MCF 10A (cell line): ENCODE measurements around the gene PLA2G5. TPM values are rescaled to one million over a fixed set of nuclear protein-coding genes. Genes with fewer than 3 reads are reported as not detected.
"Not testable (repeated sequence)": the region's sequence is repeated elsewhere in the genome, so short reads cannot be mapped to it uniquely, and the experiment has no call there.

Source experiments
- BruUV-seq: library from RNA; stranded (reverse); fragments of 400-500 nt; replicated peaks from 2 replicates; lab custom pipeline; 2021; lab: Mats Ljungman, UMichigan
- CTCF ChIA-PET: fragments of 300-600 bp; sonication (Branson Sonifier 250); formaldehyde crosslinking; extraction: SDS; loops from one replicate; lab custom pipeline; 2021; ENCODE audit warnings: antibody characterized with exemption, inconsistent platforms; lab: Yijun Ruan, JAX
- POLR2A ChIA-PET: fragments of 300-600, 350-650 bp; sonication (Branson Sonifier 250); formaldehyde crosslinking; extraction: SDS; loops from one replicate; lab custom pipeline; 2020; ENCODE audit warnings: antibody characterized with exemption, inconsistent platforms; lab: Yijun Ruan, JAX
- DNase-seq: peaks from one replicate; pipeline ENCODE4 v3.0.0-alpha.2; 2018; ENCODE audit not compliant: unreplicated experiment
- H3K27ac Mint-ChIP-seq: one replicate; pipeline ENCODE4 v1.8.0; 2022; ENCODE audit warnings: mild to moderate bottlenecking, low read depth, mixed read lengths; ENCODE audit not compliant: unreplicated experiment
- H3K27me3 Mint-ChIP-seq: one replicate; pipeline ENCODE4 v1.8.0; 2022; ENCODE audit warnings: mixed read lengths; ENCODE audit not compliant: insufficient read depth, unreplicated experiment
- H3K36me3 Mint-ChIP-seq: one replicate; pipeline ENCODE4 v1.8.0; 2022; ENCODE audit warnings: mild to moderate bottlenecking, moderate library complexity, mixed read lengths; ENCODE audit not compliant: insufficient read depth, unreplicated experiment
- H3K4me1 Mint-ChIP-seq: one replicate; pipeline ENCODE4 v1.8.0; 2022; ENCODE audit warnings: mixed read lengths; ENCODE audit not compliant: insufficient read depth, unreplicated experiment
- H3K4me3 Mint-ChIP-seq: one replicate; pipeline ENCODE4 v1.8.0; 2022; ENCODE audit warnings: mild to moderate bottlenecking, moderate library complexity, mixed read lengths; ENCODE audit not compliant: unreplicated experiment
- H3K9me3 Mint-ChIP-seq: one replicate; pipeline ENCODE4 v1.8.0; 2022; ENCODE audit warnings: mixed read lengths; ENCODE audit not compliant: unreplicated experiment
- intact Hi-C: fragments of 100-400 bp; cut with micrococcal nuclease; formaldehyde crosslinking; loops from 2 replicates; pipeline ENCODE4 v1.14.1; 2022
- total RNA-seq: library from RNA; stranded (reverse); gene quantifications from 2 replicates; pipeline ENCODE4 v1.2.3, GENCODE V29; 2022
- TF ChIP-seq, protein P1 (sequence below): fragments of 200-600 bp; IDR thresholded peaks from one replicate; pipeline ENCODE4 v1.8.0; 2022; ENCODE audit warnings: antibody characterized with exemption, mild to moderate bottlenecking; ENCODE audit not compliant: unreplicated experiment

PLA2G5 gene
- total RNA-seq, 1 experiment from 2014 or later: not detected

DNA sequence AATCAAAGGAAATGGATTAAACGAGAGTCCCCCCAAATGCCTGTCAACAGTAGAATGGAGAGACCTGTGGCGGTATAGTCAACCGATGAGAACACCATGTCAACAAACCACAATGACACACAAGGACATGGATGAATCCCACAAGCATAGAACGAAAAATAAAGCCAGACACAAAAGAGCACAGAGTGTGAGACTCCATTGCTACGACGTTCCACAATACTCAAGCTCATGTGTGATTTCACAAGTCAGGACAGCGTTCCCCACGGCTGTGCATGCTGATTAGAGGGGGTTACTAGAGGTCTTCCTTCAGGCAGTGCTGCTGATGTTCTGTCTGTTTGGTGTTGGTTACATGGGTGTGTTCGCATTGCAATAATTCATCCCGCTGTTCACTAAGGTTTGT is 55.1 kb downstream of the PLA2G5 start:
- BruUV-seq: no TSS peak
- DNase-seq: no peak
- H3K4me3 Mint-ChIP-seq: no peak overlapping the region
- H3K27me3 Mint-ChIP-seq: peaks cover 25% of the 10 kb centered on the region
- peaks cover 10% of the 10 kb centered on the region for H3K4me1 Mint-ChIP-seq
- TF ChIP-seq, protein P1, sequence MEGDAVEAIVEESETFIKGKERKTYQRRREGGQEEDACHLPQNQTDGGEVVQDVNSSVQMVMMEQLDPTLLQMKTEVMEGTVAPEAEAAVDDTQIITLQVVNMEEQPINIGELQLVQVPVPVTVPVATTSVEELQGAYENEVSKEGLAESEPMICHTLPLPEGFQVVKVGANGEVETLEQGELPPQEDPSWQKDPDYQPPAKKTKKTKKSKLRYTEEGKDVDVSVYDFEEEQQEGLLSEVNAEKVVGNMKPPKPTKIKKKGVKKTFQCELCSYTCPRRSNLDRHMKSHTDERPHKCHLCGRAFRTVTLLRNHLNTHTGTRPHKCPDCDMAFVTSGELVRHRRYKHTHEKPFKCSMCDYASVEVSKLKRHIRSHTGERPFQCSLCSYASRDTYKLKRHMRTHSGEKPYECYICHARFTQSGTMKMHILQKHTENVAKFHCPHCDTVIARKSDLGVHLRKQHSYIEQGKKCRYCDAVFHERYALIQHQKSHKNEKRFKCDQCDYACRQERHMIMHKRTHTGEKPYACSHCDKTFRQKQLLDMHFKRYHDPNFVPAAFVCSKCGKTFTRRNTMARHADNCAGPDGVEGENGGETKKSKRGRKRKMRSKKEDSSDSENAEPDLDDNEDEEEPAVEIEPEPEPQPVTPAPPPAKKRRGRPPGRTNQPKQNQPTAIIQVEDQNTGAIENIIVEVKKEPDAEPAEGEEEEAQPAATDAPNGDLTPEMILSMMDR: no peak
- POLR2A ChIA-PET: interaction anchor here (1.0 to 1.5 kb wide), 2 partner anchors 14 to 20 kb away, joined by 4 to 6 read pairs; no protein-coding TSS in a partner anchor
- H3K27ac Mint-ChIP-seq: no peak overlapping the region
- intact Hi-C loops: no loop called here
- no peaks in the 10 kb centered on the region for H3K9me3 Mint-ChIP-seq
- H3K36me3 Mint-ChIP-seq: no peaks in the 10 kb centered on the region
- CTCF ChIA-PET: interaction anchor here (0.7 kb wide), 1 partner anchor 27 kb away, joined by 4 read pairs; no protein-coding TSS in a partner anchor

DNA sequence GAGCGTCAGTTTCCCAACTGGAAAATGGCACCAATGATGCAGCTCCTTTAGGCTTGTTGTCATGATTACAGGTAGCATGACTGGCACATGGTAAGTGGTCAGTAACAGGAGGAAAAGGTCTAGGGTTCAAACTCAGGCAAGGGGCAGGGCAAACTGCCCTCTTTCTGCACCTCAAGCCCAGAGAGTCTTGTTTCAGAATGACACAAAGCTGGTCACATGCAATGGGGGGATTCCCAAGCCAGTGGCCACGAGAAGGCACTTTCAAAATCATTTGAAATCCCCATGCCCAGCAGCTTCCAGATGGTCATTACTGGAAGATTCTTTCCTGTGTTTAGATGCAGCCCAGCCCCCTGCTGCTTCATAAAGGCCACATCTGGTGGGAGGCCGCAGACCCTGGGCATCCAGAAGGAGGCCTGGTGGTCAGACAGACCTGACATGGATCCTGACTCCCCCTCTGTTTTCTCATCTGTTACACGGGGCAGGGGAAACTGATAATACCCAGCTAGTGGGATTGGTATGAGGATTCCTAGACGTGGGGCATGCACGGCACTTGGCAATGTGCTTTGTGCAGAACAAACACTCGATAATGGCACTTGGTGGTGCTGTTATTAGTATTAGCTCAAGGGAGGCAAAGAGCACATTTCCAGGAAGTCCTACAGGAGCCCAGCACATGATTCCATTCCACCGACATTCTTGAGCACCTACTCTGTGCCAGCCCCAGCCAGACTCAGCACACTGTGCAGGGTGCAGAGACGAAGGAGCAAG is 56.2 kb downstream of the PLA2G5 start:
- CTCF ChIA-PET: interaction anchor here (0.6 to 2.2 kb wide), 4 partner anchors 13 to 75 kb away, joined by 3 to 8 read pairs (median 3); no protein-coding TSS in a partner anchor
- no peak overlapping the region for H3K27ac Mint-ChIP-seq
- peaks cover 14% of the 10 kb centered on the region for H3K27me3 Mint-ChIP-seq
- TF ChIP-seq, protein P1: no peak
- no peak overlapping the region for H3K4me3 Mint-ChIP-seq
- DNase-seq: no peak
- BruUV-seq: no TSS peak
- peaks cover 10% of the 10 kb centered on the region for H3K4me1 Mint-ChIP-seq
- H3K9me3 Mint-ChIP-seq: no peaks in the 10 kb centered on the region
- no peaks in the 10 kb centered on the region for H3K36me3 Mint-ChIP-seq
- POLR2A ChIA-PET: no interaction called here
- intact Hi-C loops: no loop called here

DNA sequence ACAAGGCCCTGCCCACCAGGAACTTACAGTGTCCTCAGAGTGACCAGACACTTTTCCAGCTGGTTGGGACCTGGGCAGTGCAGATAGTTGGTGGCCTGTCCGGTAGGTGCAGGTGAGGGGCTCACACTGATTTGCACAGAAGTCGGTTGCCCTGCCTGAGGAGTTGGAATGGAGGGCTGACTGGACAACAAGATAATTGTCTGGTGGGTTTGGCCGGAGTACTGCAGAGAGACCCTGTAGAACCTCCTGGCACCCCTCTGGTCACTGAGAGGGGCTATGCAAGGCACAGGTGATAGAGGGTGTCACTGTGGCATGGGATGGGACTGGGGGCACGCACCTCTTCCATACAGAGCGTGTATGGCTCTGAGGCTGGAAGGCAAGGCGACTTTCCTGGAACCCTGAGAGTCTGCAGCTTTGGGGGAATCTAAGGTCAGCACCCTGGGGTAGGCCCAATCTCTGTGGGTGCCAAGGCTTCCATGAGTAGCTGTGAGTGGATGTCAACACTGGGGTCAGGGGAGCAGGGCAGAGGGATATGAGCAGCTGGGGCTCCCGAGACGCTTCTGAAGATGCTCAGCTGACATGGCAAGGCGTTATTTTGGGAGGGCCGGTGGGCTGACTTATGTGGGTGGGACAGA is 56.9 kb downstream of the PLA2G5 start:
- Mint-ChIP-seq H3K27me3 (peaks cover 7% of the 10 kb centered on the region), H3K36me3 (no peaks in the 10 kb centered on the region), H3K9me3 (no peaks in the 10 kb centered on the region), H3K4me3 (no peak overlapping the region), H3K4me1 (peaks cover 10% of the 10 kb centered on the region), H3K27ac (no peak overlapping the region)
- intact Hi-C loops: no loop called here
- no TSS peak for BruUV-seq
- ChIA-PET POLR2A (no interaction called here), CTCF (interaction anchor here (0.5 to 2.2 kb wide), 3 partner anchors 9 to 25 kb away, joined by 3 to 8 read pairs (median 3); no protein-coding TSS in a partner anchor)
- TF ChIP-seq, protein P1: no peak
- no peak for DNase-seq

DNA sequence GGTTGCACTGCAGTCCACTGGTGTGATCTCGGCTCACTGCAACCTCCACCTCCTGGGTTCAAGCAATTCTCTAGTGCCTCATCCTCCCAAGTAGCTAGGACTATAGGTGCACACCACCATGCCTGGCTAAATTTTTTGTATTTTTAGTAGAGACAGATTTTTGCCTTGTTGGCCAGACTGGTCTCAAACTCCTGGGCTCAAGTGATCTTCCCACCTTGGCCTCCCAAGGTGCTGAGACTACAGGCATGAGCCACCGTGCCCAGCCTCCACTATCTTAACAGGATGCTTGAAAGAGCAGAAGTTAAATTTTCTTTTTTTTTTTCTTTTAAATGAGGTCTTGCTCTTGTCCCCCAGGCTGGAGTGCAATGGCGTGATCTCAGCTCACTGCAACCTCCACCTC is 60.5 kb downstream of the PLA2G5 start:
- intact Hi-C loops, H3K4me3 Mint-ChIP-seq, DNase-seq, H3K36me3 Mint-ChIP-seq, POLR2A ChIA-PET, BruUV-seq, H3K27me3 Mint-ChIP-seq, H3K27ac Mint-ChIP-seq, CTCF ChIA-PET, H3K4me1 Mint-ChIP-seq, H3K9me3 Mint-ChIP-seq: not testable (repeated sequence)
